Stomach (tissue), 4 donors: ENCODE results near the gene ITGA1.
"Not testable (repeated sequence)": the region's sequence is repeated elsewhere in the genome, so short reads cannot be mapped to it uniquely, and the experiment has no call there.

Experiments used
- EP300 ChIP-seq: sonication (generic); formaldehyde crosslinking; IDR thresholded peaks from one replicate; pipeline ENCODE4 v1.6.1; 2017; ENCODE audit warnings: antibody characterized with exemption
- TF ChIP-seq, protein P1 (sequence below), 7 experiments: fragments of 450-650 bp in 4 of 7; fragments of 200-600 bp in 3 of 7; sonication (generic) in 3 of 7; IDR thresholded peaks; one replicate each; pipeline ENCODE4 v1.5.1; 2016 to 2019; ENCODE audit warnings: antibody characterized with exemption in 7 of 7, control low read depth in 2 of 7, mild to moderate bottlenecking in 1 of 7

- not testable (repeated sequence) for TF ChIP-seq EP300
- TF ChIP-seq, protein P1, sequence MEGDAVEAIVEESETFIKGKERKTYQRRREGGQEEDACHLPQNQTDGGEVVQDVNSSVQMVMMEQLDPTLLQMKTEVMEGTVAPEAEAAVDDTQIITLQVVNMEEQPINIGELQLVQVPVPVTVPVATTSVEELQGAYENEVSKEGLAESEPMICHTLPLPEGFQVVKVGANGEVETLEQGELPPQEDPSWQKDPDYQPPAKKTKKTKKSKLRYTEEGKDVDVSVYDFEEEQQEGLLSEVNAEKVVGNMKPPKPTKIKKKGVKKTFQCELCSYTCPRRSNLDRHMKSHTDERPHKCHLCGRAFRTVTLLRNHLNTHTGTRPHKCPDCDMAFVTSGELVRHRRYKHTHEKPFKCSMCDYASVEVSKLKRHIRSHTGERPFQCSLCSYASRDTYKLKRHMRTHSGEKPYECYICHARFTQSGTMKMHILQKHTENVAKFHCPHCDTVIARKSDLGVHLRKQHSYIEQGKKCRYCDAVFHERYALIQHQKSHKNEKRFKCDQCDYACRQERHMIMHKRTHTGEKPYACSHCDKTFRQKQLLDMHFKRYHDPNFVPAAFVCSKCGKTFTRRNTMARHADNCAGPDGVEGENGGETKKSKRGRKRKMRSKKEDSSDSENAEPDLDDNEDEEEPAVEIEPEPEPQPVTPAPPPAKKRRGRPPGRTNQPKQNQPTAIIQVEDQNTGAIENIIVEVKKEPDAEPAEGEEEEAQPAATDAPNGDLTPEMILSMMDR (IDR thresholded peaks at IDR 0.05), result not testable (repeated sequence)
Measured at GRCh38 chr5:52865991-52866390, 78.3 kb downstream of the ITGA1 start.
